HepG2 (cell line): ENCODE results near the gene NFRKB. TPM values are rescaled to one million over a fixed set of nuclear protein-coding genes. Genes with fewer than 3 reads are reported as not detected.

Source experiments
- AKNA ChIP-seq: sonication (generic); formaldehyde crosslinking; IDR thresholded peaks from 2 replicates; pipeline ENCODE4 v1.4.0; 2020; ENCODE audit warnings: missing genetic modification reagents, borderline replicate concordance
- DMTF1 ChIP-seq: sonication (generic); formaldehyde crosslinking; IDR thresholded peaks from 2 replicates; pipeline ENCODE4 v1.4.0; 2020; ENCODE audit warnings: mild to moderate bottlenecking, missing genetic modification reagents
- GABPA ChIP-seq, 2 experiments: IDR thresholded peaks; 2 replicates each; pipeline ENCODE4 v1.6.1; 2011 to 2016; ENCODE audit warnings: low read depth in 2 of 2, low read length in 1 of 2, missing biosample characterization in 1 of 2, missing genetic modification characterization in 1 of 2
- HDAC6 ChIP-seq: fragments of 200-600 bp; sonication (generic); IDR thresholded peaks from 2 replicates; pipeline ENCODE4 v1.7.0; 2017; ENCODE audit warnings: mild to moderate bottlenecking, antibody characterized with exemption, low read length, low read depth
- HIC2 ChIP-seq: sonication (generic); formaldehyde crosslinking; IDR thresholded peaks from 2 replicates; pipeline ENCODE4 v1.9.0; 2022; ENCODE audit warnings: low read depth, missing genetic modification reagents
- MATR3 ChIP-seq: sonication (generic); formaldehyde crosslinking; IDR thresholded peaks from 2 replicates; pipeline ENCODE4 v1.4.0; 2020; ENCODE audit warnings: missing genetic modification reagents
- RNF2 ChIP-seq: fragments of 450-650 bp; conservative IDR thresholded peaks from 2 replicates; pipeline ENCODE4 v1.6.1; 2016; ENCODE audit warnings: low read depth
- SRSF9 ChIP-seq: fragments of 200-400 bp; formaldehyde crosslinking; IDR thresholded peaks from 2 replicates; pipeline ENCODE4 v1.6.1; 2018; ENCODE audit warnings: borderline replicate concordance, mild to moderate bottlenecking, low read depth, low read length; ENCODE audit not compliant: insufficient read depth, poor library complexity, severe bottlenecking
- TBL1XR1 ChIP-seq: fragments of 150-350 bp; IDR thresholded peaks from 2 replicates; pipeline ENCODE4 v1.6.1; 2014; ENCODE audit warnings: borderline replicate concordance, low read length; ENCODE audit not compliant: partially characterized antibody
- TFDP1 ChIP-seq: IDR thresholded peaks from 2 replicates; pipeline ENCODE4 v1.6.1; 2016; ENCODE audit warnings: missing compliant biosample characterization, missing genetic modification reagents, borderline replicate concordance
- ZNF749 ChIP-seq: sonication (generic); formaldehyde crosslinking; IDR thresholded peaks from 2 replicates; pipeline ENCODE4 v1.8.0; 2022; ENCODE audit warnings: mild to moderate bottlenecking, missing genetic modification reagents, moderate library complexity, borderline replicate concordance
- polyA plus RNA-seq, 8 experiments: library from polyadenylated mRNA; depleted of rRNA in 3 of 8; stranded (reverse) in 7 of 8; unstranded in 1 of 8; fragments of >200 nt; fragmentation: Illumina TruSeq in 4 of 8; extraction: Trizol in 4 of 8; gene quantifications; 2 replicates each; pipeline versions ENCODE4 v1.2.1 to v1.2.3, GENCODE V29; 2011 to 2016; ENCODE audit warnings: low read depth in 4 of 8, missing spikeins in 1 of 8, mixed read lengths in 1 of 8; ENCODE audit not compliant: insufficient read depth in 1 of 8
- total RNA-seq, 5 experiments: library from RNA; depleted of rRNA; stranded (reverse); fragments of >200 nt; fragmentation: Illumina TruSeq; extraction: Trizol; gene quantifications; 2 replicates each; pipeline ENCODE4 v1.2.3, GENCODE V29; 2016; ENCODE audit warnings: low read depth in 1 of 5
- TF ChIP-seq, protein P1 (sequence below): sonication (generic); formaldehyde crosslinking; IDR thresholded peaks from 2 replicates; pipeline ENCODE4 v1.5.1; 2020; ENCODE audit warnings: mild to moderate bottlenecking, missing genetic modification reagents, moderate library complexity

Gene NFRKB
- total and polyA plus RNA-seq, 2 of the 13 experiments (the other 11 are each of a cell fraction or from before 2014, with no cell fraction given), result 22.9 to 23.7 TPM

DNA sequence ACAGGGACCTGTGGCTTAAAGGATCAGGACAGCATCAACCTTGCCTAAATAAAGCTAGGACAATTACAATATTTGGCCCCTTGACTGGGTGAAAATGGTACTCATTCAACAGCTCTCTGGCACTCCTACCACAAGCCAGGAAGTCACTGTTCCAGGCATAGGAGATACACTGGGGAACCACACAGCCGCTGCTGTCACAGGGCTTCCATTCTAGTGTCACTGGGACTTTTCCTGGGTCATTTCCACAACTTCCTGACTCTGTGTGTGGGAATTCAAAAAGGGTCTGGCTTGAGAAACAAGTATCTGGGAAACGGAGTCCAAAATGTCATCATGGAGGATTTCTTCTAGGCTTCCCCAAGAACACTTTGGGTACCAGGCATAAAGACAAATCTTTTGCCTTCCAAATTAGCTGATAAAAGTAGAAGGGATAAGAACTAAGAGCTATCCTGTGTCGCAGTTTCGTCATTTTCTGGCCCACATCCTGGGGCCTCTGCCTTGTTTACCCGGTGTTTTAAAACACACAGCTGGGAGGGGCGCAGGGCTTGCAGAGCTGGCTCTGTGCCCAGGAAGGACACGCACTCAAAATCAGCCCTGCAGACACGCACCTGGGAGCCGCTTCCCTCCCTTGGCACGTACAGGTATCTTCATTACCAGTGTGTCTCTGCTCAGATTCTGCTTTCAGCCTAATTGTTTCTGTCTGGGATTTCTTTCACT, 41.7 kb downstream of the NFRKB start (continued):
- TF ChIP-seq SRSF9 (no peak), AKNA (no peak), HDAC6 (no peak), GABPA (IDR thresholded peaks at IDR 0.05; ENCODE audit: low read depth, low read length) (no peak), GABPA (CRISPR knock-in tag; IDR thresholded peaks at IDR 0.05; ENCODE audit: low read depth) (peak; percentile 49; the same call in 1 of the 2 replicates), TFDP1 (no peak), HIC2 (CRISPR knock-in tag) (no peak), DMTF1 (CRISPR knock-in tag) (no peak), RNF2 (no peak), TBL1XR1 (no peak), ZNF749 (0 out of 2 replicates have a peak, but pooled peaks have one; percentile 20), MATR3 (CRISPR knock-in tag) (no peak)
- TF ChIP-seq, protein P1, sequence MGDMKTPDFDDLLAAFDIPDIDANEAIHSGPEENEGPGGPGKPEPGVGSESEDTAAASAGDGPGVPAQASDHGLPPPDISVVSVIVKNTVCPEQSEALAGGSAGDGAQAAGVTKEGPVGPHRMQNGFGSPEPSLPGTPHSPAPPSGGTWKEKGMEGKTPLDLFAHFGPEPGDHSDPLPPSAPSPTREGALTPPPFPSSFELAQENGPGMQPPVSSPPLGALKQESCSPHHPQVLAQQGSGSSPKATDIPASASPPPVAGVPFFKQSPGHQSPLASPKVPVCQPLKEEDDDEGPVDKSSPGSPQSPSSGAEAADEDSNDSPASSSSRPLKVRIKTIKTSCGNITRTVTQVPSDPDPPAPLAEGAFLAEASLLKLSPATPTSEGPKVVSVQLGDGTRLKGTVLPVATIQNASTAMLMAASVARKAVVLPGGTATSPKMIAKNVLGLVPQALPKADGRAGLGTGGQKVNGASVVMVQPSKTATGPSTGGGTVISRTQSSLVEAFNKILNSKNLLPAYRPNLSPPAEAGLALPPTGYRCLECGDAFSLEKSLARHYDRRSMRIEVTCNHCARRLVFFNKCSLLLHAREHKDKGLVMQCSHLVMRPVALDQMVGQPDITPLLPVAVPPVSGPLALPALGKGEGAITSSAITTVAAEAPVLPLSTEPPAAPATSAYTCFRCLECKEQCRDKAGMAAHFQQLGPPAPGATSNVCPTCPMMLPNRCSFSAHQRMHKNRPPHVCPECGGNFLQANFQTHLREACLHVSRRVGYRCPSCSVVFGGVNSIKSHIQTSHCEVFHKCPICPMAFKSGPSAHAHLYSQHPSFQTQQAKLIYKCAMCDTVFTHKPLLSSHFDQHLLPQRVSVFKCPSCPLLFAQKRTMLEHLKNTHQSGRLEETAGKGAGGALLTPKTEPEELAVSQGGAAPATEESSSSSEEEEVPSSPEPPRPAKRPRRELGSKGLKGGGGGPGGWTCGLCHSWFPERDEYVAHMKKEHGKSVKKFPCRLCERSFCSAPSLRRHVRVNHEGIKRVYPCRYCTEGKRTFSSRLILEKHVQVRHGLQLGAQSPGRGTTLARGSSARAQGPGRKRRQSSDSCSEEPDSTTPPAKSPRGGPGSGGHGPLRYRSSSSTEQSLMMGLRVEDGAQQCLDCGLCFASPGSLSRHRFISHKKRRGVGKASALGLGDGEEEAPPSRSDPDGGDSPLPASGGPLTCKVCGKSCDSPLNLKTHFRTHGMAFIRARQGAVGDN (CRISPR knock-in tag), result peak; percentile 92
